CD4-positive, CD25-positive, alpha-beta regulatory T cell (primary cell): ENCODE measurements around the gene MAP3K5. TPM values are rescaled to one million over a fixed set of nuclear protein-coding genes. Genes with fewer than 3 reads are reported as not detected.

Source experiments
- ATAC-seq, 2 donors: fragments of 150-1000 bp; cut with Tn5 transposase; one replicate each; pipeline ENCODE4 v1.10.0; 2021; ENCODE audit warnings: low read depth in 2 of 2, moderate number of reproducible peaks in 2 of 2, moderate library complexity in 1 of 2
- DNase-seq, 3 donors: peaks; one replicate each; pipeline versions ENCODE4 v3.0.0 to v3.0.0-alpha.2; 2012 to 2022; ENCODE audit warnings: mixed read lengths in 1 of 3
- H3K27ac ChIP-seq: one replicate; pipeline ENCODE4 v1.7.0; 2013; ENCODE audit warnings: mild to moderate bottlenecking, low read length; ENCODE audit not compliant: insufficient read depth, poor library complexity, severe bottlenecking
- H3K27me3 ChIP-seq: one replicate; pipeline ENCODE4 v1.7.0; 2013; ENCODE audit warnings: low read length; ENCODE audit not compliant: control insufficient read depth, insufficient read depth
- H3K36me3 ChIP-seq: one replicate; pipeline ENCODE4 v1.7.0; 2013; ENCODE audit warnings: mild to moderate bottlenecking, low read length, moderate library complexity; ENCODE audit not compliant: control insufficient read depth, insufficient read depth
- H3K4me1 ChIP-seq: 2 replicates; pipeline ENCODE4 v1.7.0; 2013; ENCODE audit warnings: mild to moderate bottlenecking, low read length; ENCODE audit not compliant: insufficient read depth, control insufficient read depth, poor library complexity, severe bottlenecking
- H3K4me3 ChIP-seq: one replicate; pipeline ENCODE4 v1.7.0; 2013; ENCODE audit warnings: low read depth, mild to moderate bottlenecking, low read length, moderate library complexity
- H3K9me3 ChIP-seq, 2 experiments: 1 replicate in 1 of 2; 2 replicates in 1 of 2; pipeline ENCODE4 v1.7.0; 2013; ENCODE audit warnings: low read length in 2 of 2, mild to moderate bottlenecking in 1 of 2, moderate library complexity in 1 of 2; ENCODE audit not compliant: control insufficient read depth in 2 of 2
- H3K27ac Mint-ChIP-seq, 3 donors: one replicate each; pipeline ENCODE4 v1.8.0; 2020 to 2022; ENCODE audit warnings: mild to moderate bottlenecking in 3 of 3, mixed read lengths in 3 of 3, moderate library complexity in 2 of 3
- H3K27me3 Mint-ChIP-seq: one replicate; pipeline ENCODE4 v1.8.0; 2022; ENCODE audit warnings: mild to moderate bottlenecking, mixed read lengths
- H3K36me3 Mint-ChIP-seq: one replicate; pipeline ENCODE4 v1.8.0; 2020; ENCODE audit warnings: mixed read lengths
- H3K4me1 Mint-ChIP-seq, 4 donors: one replicate each; pipeline ENCODE4 v1.8.0; 2020 to 2022; ENCODE audit warnings: mixed read lengths in 4 of 4, mild to moderate bottlenecking in 1 of 4
- H3K4me3 Mint-ChIP-seq, 4 donors: one replicate each; pipeline ENCODE4 v1.8.0; 2020 to 2022; ENCODE audit warnings: mild to moderate bottlenecking in 4 of 4, mixed read lengths in 4 of 4, moderate library complexity in 3 of 4
- H3K9me3 Mint-ChIP-seq, 7 donors: one replicate each; pipeline ENCODE4 v1.8.0; 2020 to 2022; ENCODE audit warnings: mixed read lengths in 7 of 7, mild to moderate bottlenecking in 3 of 7, moderate library complexity in 2 of 7
- polyA plus RNA-seq, 4 donors: library from polyadenylated mRNA; unstranded; fragments of 300-500 nt; fragmentation: Illumina TruSeq; gene quantifications; one replicate each; pipeline ENCODE4 v1.2.3, GENCODE V29; 2021
- total RNA-seq: library from RNA; stranded (reverse); gene quantifications from one replicate; pipeline ENCODE4 v1.2.3, GENCODE V29; 2022

Gene MAP3K5
- total and polyA plus RNA-seq, 5 donors from 2014 or later = 14.4 to 44.0 (median 20.5) TPM

GRCh38 chr6:136511397-136511796 is 280.9 kb downstream of the MAP3K5 start:
- peak overlapping the region in 1 of 3 donors; percentile 73 for H3K27ac Mint-ChIP-seq
- no peak overlapping the region for H3K4me3 ChIP-seq
- no peaks in the 10 kb centered on the region for H3K9me3 ChIP-seq
- no peak overlapping the region for H3K4me3 Mint-ChIP-seq
- no peaks in the 10 kb centered on the region for H3K36me3 Mint-ChIP-seq
- DNase-seq = no peak
- no peaks in the 10 kb centered on the region for H3K9me3 Mint-ChIP-seq
- H3K36me3 ChIP-seq = no peaks in the 10 kb centered on the region
- no peak overlapping the region for H3K27ac ChIP-seq
- peaks cover 0 to 16% (median 7%) of the 10 kb centered on the region in 4 donors for H3K4me1 Mint-ChIP-seq
- no peaks in the 10 kb centered on the region for H3K27me3 Mint-ChIP-seq
- no peaks in the 10 kb centered on the region for H3K4me1 ChIP-seq
- no peak for ATAC-seq
- no peaks in the 10 kb centered on the region for H3K27me3 ChIP-seq

- Histone ChIP-seq H3K4me3 (no peak overlapping the region), H3K27me3 (no peaks in the 10 kb centered on the region), H3K9me3 (no peaks in the 10 kb centered on the region), H3K27ac (no peak overlapping the region), H3K36me3 (no peaks in the 10 kb centered on the region), H3K4me1 (no peaks in the 10 kb centered on the region)
- no peak for DNase-seq
- Mint-ChIP-seq H3K27me3 (no peaks in the 10 kb centered on the region), H3K27ac (peak overlapping the region in 2 of 3 donors; percentile 39 to 59), H3K4me3 (peak overlapping the region in 1 of 4 donors; percentile 15), H3K4me1 (peaks cover 0 to 16% (median 7%) of the 10 kb centered on the region in 4 donors), H3K9me3 (no peaks in the 10 kb centered on the region), H3K36me3 (no peaks in the 10 kb centered on the region)
- peak in 1 of 2 donors; percentile 20 for ATAC-seq
Measured at GRCh38 chr6:136510782-136511181, 281.5 kb downstream of the MAP3K5 start.

GRCh38 chr6:136510299-136510698 is 282.0 kb downstream of the MAP3K5 start:
- peaks cover 0 to 16% (median 7%) of the 10 kb centered on the region in 4 donors for H3K4me1 Mint-ChIP-seq
- ATAC-seq = peak in 1 of 2 donors; percentile 24
- H3K36me3 Mint-ChIP-seq = no peaks in the 10 kb centered on the region
- H3K36me3 ChIP-seq = no peaks in the 10 kb centered on the region
- no peak overlapping the region for H3K4me3 ChIP-seq
- H3K27ac Mint-ChIP-seq = peak overlapping the region; percentile 2 to 69 (median 68)
- no peaks in the 10 kb centered on the region for H3K27me3 ChIP-seq
- peak overlapping the region in 1 of 4 donors; percentile 25 for H3K4me3 Mint-ChIP-seq
- H3K4me1 ChIP-seq = no peaks in the 10 kb centered on the region
- H3K27me3 Mint-ChIP-seq = no peaks in the 10 kb centered on the region
- DNase-seq = no peak
- no peaks in the 10 kb centered on the region for H3K9me3 ChIP-seq
- H3K9me3 Mint-ChIP-seq = no peaks in the 10 kb centered on the region
- no peak overlapping the region for H3K27ac ChIP-seq

GRCh38 chr6:136508725-136509392 is 283.4 kb downstream of the MAP3K5 start:
- Histone ChIP-seq H3K36me3 (no peaks in the 10 kb centered on the region), H3K4me1 (no peaks in the 10 kb centered on the region), H3K9me3 (no peaks in the 10 kb centered on the region), H3K27ac (no peak overlapping the region), H3K27me3 (no peaks in the 10 kb centered on the region), H3K4me3 (no peak overlapping the region)
- ATAC-seq (no peak), DNase-seq (no peak)
- no peak overlapping the region for H3K4me3 Mint-ChIP-seq
- peaks cover 0 to 16% (median 7%) of the 10 kb centered on the region in 4 donors for H3K4me1 Mint-ChIP-seq
- H3K9me3 Mint-ChIP-seq = no peaks in the 10 kb centered on the region
- no peaks in the 10 kb centered on the region for H3K36me3 Mint-ChIP-seq
- no peaks in the 10 kb centered on the region for H3K27me3 Mint-ChIP-seq
- H3K27ac Mint-ChIP-seq = no peak overlapping the region

Other genes starting within 250 kb of the MAP3K5 start
- 0.72 TPM for gene MAP7, start 242.1 kb downstream of the MAP3K5 start, total RNA-seq
- under 1 TPM; 0.06 to 0.25 (median 0.16) TPM for gene MAP7, start 242.1 kb downstream of the MAP3K5 start, polyA plus RNA-seq
- gene PEX7, start 30.1 kb upstream of the MAP3K5 start, total RNA-seq = 4.1 TPM
- gene PEX7, start 30.1 kb upstream of the MAP3K5 start, polyA plus RNA-seq = 1 to 10 TPM; 4.8 to 9.4 (median 6.3) TPM
- 0.15 TPM for gene SLC35D3, start 129.8 kb upstream of the MAP3K5 start, total RNA-seq
- gene SLC35D3, start 129.8 kb upstream of the MAP3K5 start, polyA plus RNA-seq = not detected